HG03097 (cell line): ENCODE measurements around the gene RFX2.
"Not testable (repeated sequence)": the region's sequence is repeated elsewhere in the genome, so short reads cannot be mapped to it uniquely, and the experiment has no call there.

Source experiments
- ATAC-seq: cut with Tn5 transposase; IDR thresholded peaks from one replicate; pipeline ENCODE4 v1.9.1; 2021; ENCODE audit not compliant: unreplicated experiment, low FRiP score

Gene RFX2

DNA sequence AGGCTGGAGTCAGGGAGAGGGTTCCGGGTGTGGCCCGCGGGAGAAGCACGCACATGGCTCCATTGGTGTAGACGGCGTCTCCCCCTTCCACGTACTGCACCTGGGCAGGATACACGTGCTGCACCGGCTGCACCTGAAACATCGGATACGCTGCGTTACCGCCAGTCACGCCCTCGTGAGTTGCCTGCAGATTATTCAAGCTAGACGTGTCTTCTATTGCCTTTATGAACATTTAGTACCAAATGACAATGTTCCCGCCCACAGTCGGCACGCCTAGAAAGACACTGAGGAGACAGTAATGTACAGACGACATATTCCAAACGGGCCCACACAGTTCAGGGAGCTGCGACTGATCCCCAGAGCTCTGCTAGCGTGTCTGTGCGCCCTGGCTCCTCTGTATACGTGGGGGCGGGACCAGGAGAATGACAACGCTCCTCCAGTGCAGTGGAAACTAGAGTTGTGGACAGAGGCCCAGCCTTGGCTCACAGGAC is 68.3 kb downstream of the RFX2 start:
- no peak for ATAC-seq

DNA sequence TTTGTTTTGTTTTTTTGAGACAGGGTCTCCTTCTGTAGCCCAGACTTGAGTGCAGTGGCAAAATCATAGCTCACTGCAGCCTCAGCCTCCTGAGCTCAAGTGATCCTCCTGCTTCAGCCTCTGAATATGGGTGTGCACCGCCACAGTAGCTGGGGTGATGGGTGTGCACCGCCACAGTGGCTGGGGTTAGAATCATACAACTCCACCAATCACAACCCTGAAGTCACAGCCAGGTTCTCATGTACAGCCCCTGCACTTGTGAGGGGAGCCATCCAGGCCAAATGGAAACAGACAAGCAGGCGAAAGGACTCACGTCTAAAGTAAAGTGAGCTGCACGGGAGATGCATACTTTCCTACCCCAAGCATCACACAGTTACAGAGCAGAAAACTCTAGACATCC is 69.2 kb downstream of the RFX2 start:
- no peak for ATAC-seq

DNA sequence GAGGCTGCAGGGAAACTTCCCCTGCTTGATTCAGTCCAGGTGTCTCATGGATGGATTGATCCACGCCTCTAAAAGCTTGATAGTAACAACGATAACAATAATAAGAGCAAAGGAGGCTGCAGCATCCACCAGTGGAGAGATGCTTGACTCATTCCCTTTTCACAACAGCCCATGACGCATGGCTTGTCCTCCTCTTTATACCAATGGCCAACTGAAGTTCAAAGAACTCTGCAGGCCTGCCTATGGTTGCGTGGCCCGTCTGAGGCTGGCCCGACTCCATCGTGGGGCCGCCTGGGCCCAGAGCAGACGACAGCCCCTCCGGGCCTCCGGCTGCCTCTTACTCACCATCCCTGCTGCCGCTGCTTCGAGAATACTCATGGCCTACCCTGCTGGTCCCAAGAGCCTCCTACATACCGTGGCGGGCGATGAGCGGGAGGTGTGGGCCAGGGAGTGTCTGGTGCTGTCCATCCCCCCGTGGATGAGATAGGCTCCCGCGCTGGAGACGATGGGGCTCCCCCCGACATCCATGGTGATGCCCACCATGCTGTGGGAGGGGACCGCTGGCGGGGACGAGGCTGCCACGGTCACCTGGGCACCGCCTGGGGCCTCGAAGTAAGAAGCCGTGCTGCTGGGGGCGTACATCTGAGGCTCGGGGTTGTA is 70.6 kb downstream of the RFX2 start:
- ATAC-seq: no peak

DNA sequence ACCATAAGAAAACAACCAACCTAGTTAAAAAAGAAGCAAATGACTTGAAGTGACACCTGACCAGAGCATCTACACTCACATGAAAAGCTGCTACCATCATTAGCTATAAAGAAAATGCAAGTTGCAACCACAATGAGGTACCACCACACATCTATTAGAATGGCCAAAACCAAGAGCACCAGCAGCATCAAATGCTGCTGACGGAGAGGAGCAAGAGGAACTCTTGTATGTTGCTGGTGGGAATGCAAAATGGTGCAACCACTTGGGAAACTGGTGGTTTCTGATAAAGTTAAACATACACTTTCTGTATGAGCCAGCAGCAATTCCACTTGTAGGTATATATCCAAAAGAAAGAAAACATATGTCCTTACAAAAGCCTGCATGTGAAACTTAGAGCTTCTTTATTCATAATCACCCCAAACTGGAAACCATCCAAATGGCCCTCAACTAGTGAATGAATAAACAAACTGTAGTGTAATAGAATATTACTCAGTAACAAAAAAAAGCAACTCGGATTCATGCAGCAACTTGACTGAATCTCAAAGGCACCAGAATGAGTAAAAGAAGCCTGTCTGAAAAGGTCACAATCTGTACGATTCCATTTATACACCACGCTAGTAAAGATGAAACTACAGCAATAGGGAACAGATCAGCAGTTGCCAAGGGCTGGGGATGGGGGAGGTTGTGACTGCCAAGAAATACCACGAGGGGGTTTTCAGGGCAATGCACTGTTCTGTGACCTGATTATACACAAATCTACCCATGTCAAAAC is 71.5 kb downstream of the RFX2 start:
- ATAC-seq: no peak

DNA sequence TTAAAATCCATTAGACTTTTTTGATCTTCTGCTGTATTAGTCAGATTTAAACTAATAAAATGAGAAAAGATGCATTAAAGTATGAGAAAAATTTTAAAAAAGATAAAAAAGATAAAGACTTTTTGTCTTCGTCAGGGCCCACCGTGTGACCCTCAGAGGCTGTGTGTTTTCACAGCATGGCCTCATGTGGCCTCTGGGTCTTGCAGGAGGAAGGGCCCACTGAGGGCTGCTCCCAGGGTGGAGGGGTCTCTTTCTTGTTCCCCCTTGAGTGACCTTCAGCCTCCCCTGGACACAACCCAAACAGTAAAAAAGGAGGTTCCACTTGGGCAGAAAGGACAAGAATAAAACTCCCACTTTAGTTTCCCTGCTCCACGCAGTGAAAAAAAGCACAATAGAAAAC is 75.3 kb downstream of the RFX2 start:
- no peak for ATAC-seq

DNA sequence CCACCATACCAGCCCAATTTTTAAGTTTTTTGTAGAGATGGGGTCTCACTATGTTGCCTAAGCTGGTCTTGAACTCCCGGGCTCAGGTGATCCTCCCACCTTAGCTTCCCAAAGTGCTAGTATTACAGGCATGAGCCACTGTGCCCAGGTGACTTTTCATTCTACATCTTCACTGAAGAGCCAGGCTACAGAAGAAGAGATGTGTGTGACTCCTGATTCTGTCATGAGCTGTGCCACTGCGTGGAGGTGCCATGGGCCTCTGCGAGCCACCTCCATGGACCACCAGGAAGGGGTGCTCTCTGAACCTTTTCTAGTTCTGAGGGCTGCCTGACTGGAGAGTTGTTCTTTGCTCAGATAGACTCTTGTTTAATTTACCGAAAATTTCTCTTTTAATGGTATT is 75.8 kb downstream of the RFX2 start:
- no peak for ATAC-seq

DNA sequence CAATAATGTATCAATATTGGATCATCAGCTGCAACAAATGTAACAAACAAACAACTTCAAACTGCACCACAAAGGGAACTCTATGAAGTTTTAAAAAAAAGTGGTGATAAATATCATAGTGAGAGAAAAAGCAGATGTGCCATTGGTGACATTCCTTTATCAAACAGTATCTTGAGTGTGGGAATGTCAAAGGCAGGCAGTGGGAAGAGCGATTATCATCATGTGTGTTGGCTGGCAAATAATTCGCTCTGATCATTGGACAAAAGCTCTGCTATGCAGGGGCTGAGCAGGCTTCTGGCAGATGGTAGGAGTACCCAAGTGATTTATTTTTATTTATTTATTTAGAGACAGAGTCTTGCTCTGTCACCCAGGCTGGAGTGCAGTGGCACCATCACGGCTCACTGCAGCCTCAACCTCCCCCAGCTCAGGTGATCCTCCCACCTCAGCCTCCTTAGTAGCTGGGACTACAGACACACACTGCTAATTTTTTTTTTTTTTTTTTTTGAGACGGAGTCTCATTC is 76.5 kb downstream of the RFX2 start:
- no peak for ATAC-seq

DNA sequence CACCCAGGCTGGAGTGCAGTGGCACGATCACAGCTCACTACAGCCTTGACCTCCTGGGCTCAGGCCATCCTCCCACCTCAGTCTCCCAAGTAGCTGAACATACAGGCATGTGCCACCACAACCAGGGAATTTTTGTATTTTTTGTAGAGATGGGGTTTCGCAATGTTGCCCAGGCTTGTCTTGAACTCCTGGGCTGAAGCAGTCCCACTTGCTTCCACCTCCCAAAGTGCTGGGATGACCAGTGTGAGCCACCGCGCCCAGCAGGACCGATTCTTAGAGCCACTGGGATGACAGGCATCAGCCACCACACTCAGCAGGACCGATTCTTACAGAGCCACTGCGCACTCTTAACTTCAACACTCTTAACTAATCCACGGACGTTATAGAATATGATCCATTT is 77.5 kb downstream of the RFX2 start:
- no peak for ATAC-seq

DNA sequence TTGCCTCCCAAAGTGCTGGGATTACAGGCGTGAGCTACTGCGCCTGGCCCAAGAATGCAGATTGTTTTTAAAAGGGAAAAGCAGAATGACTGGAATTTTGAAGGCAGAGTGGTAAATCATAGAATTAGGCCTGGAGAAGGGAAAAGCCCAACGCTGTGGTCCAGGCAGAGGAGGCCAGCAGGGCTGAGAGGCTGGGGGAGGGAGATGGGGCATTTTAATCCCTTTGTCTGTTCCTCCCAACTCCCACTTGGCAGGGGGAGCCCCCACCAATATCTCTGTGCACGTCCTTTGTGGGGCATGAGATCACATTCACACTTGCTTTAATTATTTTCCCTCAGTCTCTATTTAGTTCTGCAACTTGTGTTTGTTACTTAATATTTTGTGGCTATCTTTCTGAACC is 77.9 kb downstream of the RFX2 start:
- no peak for ATAC-seq

DNA sequence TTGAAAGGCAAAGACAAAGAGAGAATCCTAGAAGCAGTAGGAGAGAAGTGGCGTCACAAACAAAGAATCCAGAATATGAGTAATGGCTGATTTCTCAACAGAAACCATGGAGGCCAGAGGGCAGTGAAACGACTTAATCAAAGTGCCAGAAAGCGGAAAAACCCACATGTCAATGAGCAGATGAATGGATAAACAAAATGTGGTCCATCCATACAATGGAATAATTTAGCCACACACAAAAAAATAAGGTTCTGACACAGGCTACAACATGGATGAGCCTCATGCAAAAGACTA is 80.1 kb downstream of the RFX2 start:
- ATAC-seq: no peak

DNA sequence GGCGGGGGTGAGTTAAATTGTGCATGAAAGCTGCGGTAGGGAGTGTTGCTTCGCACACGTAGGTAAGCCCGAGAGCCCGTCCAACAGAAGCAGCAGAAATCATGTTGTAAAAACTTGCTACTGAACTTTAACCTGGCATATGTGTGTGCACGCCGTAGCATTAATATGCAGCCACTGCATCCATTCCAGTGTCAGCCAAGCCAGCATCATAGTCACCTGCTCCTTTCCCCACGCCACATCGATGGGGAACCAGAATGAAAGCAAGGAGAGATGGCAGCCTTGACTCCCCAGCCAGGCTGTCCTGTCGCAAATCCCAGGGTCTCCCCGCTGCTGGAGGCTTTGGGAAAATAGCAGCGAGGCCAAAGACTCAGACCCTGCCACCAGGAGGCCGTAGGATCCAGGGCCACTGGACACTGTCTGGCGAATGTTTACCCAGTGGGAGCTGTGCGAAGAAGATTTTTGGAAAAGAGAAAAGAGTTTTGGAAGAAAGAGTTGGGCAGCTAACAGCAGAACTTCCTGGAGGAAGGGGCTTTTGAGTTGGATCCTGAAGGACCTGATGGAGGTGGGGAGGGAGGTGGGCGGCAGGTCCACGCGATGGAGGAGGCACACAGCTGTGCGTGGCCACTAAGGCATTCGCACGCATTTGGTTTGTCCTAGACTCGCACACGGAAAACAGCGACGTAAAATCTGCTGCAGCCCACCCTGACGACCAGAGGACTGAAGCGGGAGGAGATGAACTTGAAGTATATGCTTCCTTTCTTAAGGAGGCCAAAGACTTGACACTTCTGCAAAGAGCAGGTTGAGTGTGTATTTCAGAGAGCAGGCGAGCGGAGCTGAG is 83.7 kb downstream of the RFX2 start:
- no peak for ATAC-seq

DNA sequence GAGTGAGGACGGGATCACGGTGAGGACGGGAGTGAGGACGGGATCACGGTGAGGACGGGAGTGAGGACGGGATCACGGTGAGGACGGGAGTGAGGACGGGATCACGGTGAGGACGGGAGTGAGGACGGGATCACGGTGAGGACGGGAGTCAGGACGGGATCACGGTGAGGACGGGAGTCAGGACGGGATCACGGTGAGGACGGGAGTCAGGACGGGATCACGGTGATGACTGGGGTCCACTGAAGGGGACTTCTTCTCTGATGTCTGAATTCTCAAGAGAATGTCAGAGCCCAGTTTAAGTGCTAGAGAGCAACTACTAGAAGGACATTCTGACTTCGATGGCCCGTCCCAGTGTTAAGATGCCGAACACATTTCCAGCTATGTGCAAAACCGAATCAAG is 85.5 kb downstream of the RFX2 start:
- not testable (repeated sequence) for ATAC-seq

DNA sequence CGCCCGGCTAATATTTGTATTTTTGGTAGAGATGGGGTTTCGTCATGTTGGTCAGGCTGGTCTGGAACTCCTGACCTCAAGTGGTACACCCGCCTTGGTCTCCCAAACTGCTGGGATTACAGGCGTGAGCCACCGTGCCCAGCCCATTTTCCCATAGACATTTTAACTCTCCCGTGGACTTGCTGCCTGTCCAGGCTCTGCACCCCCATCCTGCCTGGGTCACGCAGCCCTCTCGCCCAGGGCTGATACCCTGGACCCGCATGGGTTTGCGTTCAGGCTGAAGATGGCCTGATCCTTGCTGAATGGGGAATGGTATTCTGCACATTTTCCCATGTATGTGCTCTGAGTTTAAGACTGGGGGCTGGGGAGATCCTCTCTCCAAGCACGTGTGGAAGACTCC is 86.4 kb downstream of the RFX2 start:
- no peak for ATAC-seq

DNA sequence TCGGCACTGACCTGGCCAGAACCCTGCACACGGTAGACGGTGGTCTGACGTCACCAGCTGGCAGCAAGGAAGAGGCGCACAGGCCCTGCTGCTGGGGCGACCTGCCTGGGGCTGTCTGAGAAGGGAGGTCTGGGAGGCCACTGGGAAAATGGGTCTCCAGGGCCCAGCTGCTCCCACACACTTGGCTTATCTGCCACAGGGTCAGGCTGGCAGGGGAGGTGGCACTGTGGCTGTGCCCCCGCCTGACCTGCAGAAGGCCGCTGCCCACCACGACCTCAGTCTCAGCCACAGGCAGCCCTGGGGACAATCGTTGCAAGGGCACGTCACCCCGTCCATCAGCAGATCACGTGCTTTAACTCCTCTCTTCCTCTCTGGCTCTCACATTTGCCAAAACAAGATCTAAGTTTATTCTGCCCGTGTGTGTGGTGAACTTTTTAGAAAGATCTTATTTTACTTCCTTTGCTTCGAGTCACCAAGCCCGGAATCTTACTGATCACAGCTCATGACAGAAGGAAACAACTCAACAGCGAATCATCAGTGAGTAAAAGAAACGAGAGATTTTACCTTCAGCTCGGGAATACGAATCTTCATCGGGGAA is 87.1 kb downstream of the RFX2 start:
- no peak for ATAC-seq

DNA sequence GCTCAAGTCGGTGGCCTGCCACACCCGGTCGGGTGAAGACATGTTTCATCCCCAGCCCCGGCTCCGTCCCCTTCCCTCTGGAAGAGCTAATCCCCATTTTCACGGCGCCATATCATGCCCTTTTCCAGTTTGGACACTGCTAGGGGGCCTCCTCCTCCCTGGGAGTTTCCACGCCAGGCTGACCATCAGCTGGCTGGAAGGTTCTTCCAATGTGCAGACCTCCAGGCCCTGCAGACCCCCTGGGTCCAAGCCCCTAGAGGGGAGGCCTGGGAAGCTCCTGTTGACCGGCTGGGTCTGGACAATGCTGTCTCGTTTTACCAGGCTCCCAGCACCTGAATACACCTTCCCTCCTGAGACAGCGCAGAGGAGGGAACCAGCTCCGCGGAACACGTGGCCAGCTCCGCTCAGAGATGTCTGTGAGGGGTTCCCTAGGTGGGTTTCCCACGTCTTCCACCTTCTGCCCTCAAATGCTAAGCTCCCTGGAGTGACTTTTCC is 87.7 kb downstream of the RFX2 start:
- no peak for ATAC-seq

DNA sequence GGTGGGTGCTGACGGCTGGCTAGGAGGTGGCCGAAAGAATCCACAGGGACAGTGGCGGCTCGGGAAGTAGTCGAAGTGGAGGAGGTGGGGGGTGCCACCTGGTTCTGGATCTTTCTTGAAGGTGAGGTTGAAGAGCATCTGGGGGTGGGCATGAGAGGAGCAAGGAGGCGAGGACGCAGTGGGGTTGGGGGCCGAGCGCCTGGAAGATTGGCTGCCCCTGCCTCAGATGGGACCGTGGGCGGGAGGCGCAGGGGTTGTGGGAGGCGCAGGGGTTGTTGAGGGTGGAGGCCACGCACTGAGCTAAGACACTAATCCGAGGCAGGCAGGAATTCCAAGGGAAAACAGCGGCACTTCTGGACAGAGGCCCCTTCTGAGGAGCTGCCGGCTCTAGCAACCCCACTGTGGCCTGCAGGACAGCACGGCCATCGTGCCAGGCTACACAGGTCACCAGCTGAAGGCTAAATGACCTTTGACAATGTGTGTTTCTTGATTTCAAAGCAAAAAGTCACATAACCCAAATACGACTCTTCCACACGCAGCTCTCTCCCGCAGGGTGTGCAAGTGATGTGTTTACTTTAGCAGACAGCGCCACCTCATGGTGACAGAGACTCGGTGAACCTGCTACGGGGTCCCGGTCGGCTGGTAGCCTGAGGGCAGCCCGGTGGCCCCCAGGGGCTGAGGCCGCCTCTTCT is 88.3 kb downstream of the RFX2 start:
- no peak for ATAC-seq

DNA sequence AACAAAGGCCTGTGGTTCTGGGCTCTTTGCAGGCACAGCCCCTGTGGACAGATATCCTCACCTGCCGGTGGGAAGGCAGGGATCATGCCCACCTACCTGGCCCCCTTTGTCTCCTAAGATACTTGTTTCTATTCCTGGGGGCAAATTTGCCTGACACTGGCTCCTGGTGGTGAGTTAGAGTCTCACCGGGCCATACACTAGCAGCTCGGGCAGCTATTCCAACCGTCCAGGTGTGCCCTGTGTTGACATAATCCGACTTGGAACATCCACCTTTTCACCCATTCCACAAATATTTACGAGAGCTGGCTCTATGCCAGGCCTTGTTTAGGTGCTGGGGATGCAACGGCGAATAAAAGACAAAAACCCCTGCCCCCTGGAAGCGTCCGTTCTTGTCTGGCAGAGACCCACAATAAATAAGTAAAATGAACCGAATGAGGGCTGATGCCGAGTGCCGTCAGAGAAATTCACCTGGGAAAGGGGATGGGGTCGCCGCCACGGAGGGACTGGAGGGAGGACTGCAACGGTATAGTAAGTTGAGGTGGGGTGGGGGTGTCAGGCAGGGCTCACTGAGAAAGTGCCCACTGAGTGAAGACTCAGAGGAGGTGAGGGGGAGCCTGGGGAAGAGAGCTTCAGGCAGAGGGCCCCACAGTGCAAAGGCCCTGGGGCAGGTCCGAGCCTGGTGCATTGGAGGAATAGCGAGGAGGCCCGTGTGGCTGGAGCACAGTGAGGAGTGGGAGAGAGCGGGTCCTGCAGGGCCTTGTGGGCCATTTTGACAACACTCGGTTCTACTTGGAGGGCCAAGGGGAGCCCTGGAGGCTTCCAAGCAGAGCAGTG is 89.1 kb downstream of the RFX2 start:
- no peak for ATAC-seq

DNA sequence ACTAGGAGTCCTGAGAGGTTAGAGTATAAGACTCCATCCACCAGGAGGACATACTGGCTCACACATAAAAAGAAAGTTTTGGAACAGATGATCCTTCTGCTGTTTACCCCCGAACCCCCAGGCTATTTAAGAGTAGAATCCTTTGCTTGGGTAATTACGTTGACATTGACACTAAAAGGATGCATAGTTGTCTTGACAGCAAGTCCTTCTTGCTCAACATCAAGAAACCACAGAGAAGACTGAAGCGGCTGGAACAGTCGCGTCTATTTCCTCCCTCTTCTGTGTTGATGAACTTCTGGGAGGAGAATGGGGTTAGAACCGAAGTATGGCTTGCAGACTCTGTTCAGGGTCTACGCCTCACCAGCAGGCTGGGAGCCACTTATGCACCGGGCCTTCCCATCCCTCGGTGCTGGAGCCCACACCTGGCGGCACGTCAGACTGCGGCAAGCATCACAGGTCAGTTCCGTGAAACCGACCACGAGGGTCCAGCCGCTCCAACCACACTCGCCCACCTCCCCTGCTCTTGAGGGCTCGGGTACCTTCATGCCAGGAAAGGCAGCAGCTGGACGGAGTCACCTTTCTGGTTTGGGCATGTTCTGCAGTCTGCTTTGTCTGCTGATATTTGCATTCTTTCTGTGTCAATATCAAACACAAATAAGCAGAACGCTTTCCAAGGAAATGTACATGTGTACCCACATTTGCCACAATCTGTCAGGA is 90.0 kb downstream of the RFX2 start:
- no peak for ATAC-seq

DNA sequence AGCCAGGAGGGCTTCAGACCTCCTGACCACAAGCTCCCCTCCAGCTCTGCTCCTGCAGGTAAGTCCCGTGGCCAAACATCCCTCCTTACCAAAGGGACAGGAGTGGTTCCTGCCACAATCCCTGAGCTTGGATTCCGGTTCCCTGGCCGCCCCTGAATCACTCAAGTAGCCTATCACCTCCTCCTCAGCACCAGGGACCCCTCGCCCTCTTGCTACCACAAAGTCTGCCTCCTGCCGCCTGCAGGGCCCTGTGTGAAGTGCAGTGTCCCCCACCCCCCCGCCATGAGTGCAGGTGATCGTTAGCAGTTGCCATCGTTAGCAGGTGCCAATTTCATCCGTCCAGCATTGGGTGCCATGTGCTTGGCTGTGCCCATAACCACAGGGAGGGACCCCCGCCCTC is 91.5 kb downstream of the RFX2 start:
- ATAC-seq: no peak
